ENCODE results near the gene FBXO28. TPM values are rescaled to one million over a fixed set of nuclear protein-coding genes. Genes with fewer than 3 reads are reported as not detected.

FBXO28 gene
- total RNA-seq, 1 donor from 2014 or later = 40.6 TPM

GRCh38 chr1:224095339-224095738 is 18.6 kb upstream of the FBXO28 start:
- Mint-ChIP-seq H3K9me3 (ENCODE audit: unreplicated experiment) (peaks cover 5% of the 10 kb centered on the region), H3K27me3 (ENCODE audit: unreplicated experiment) (no peaks in the 10 kb centered on the region)
- TF ChIP-seq CTCF (IDR thresholded peaks at IDR 0.05; ENCODE audit: unreplicated experiment) = no peak

GRCh38 chr1:224095867-224096266 is 18.0 kb upstream of the FBXO28 start:
- Mint-ChIP-seq H3K9me3 (ENCODE audit: unreplicated experiment) (peaks cover 5% of the 10 kb centered on the region), H3K27ac (ENCODE audit: unreplicated experiment) (no peak overlapping the region), H3K36me3 (ENCODE audit: low read depth, unreplicated experiment) (peaks cover 7% of the 10 kb centered on the region)

More at GRCh38 chr1:224095339-224095738, 18.6 kb upstream of the FBXO28 start:
- Mint-ChIP-seq H3K4me1 (ENCODE audit: unreplicated experiment) (no peaks in the 10 kb centered on the region), H3K4me3 (ENCODE audit: unreplicated experiment) (no peak overlapping the region), H3K27ac (ENCODE audit: unreplicated experiment) (no peak overlapping the region), H3K36me3 (ENCODE audit: low read depth, unreplicated experiment) (peaks cover 7% of the 10 kb centered on the region)
- DNase-seq (ENCODE audit: low spot score) = no peak

DNA sequence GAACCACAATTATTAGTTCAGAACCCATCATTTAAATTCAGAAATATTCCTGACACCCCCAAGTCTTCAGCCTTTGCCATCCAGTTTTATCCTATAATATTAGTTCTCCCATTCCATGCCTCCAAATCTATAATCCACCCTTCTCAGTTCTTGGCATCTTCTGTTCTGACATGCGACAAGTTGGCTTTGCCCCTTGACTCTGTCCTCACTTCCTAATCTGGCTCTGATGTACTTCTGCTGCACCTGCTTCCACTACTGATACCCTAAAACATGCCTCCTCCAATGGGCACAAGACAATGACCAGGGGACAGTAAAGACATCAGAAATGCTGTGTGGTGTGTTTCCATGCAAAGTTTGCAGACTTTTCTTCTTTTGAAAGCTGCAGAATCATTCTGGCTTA is 17.1 kb upstream of the FBXO28 start:
- no peak for DNase-seq (ENCODE audit: low spot score)
- H3K27ac Mint-ChIP-seq (ENCODE audit: unreplicated experiment) = no peak overlapping the region
- no peak for TF ChIP-seq CTCF (IDR thresholded peaks at IDR 0.05; ENCODE audit: unreplicated experiment)

More at GRCh38 chr1:224095867-224096266, 18.0 kb upstream of the FBXO28 start:
- no peak overlapping the region for H3K4me3 Mint-ChIP-seq (ENCODE audit: unreplicated experiment)
- no peaks in the 10 kb centered on the region for H3K27me3 Mint-ChIP-seq (ENCODE audit: unreplicated experiment)
- no peak for TF ChIP-seq CTCF (IDR thresholded peaks at IDR 0.05; ENCODE audit: unreplicated experiment)
- DNase-seq (ENCODE audit: low spot score) = no peak
- H3K4me1 Mint-ChIP-seq (ENCODE audit: unreplicated experiment) = no peaks in the 10 kb centered on the region

GRCh38 chr1:224098007-224098406 is 15.9 kb upstream of the FBXO28 start:
- DNase-seq (ENCODE audit: low spot score) = no peak
- Mint-ChIP-seq H3K27me3 (ENCODE audit: unreplicated experiment) (no peaks in the 10 kb centered on the region), H3K9me3 (ENCODE audit: unreplicated experiment) (peaks cover 5% of the 10 kb centered on the region), H3K36me3 (ENCODE audit: low read depth, unreplicated experiment) (peaks cover 7% of the 10 kb centered on the region), H3K4me1 (ENCODE audit: unreplicated experiment) (no peaks in the 10 kb centered on the region), H3K27ac (ENCODE audit: unreplicated experiment) (no peak overlapping the region), H3K4me3 (ENCODE audit: unreplicated experiment) (no peak overlapping the region)
- TF ChIP-seq CTCF (IDR thresholded peaks at IDR 0.05; ENCODE audit: unreplicated experiment) = no peak

More for the DNA sequence above, 17.1 kb upstream of the FBXO28 start:
- Mint-ChIP-seq H3K36me3 (ENCODE audit: low read depth, unreplicated experiment) (peaks cover 7% of the 10 kb centered on the region), H3K9me3 (ENCODE audit: unreplicated experiment) (peaks cover 5% of the 10 kb centered on the region), H3K4me1 (ENCODE audit: unreplicated experiment) (no peaks in the 10 kb centered on the region), H3K4me3 (ENCODE audit: unreplicated experiment) (no peak overlapping the region), H3K27me3 (ENCODE audit: unreplicated experiment) (no peaks in the 10 kb centered on the region)

- Mint-ChIP-seq H3K27ac (ENCODE audit: unreplicated experiment) (no peak overlapping the region), H3K9me3 (ENCODE audit: unreplicated experiment) (no peaks in the 10 kb centered on the region)
Observed at GRCh38 chr1:224106568-224107281, 7.2 kb upstream of the FBXO28 start.

More at GRCh38 chr1:224106568-224107281, 7.2 kb upstream of the FBXO28 start:
- H3K4me1 Mint-ChIP-seq (ENCODE audit: unreplicated experiment) = peaks cover 4% of the 10 kb centered on the region
- no peaks in the 10 kb centered on the region for H3K36me3 Mint-ChIP-seq (ENCODE audit: low read depth, unreplicated experiment)
- DNase-seq (ENCODE audit: low spot score) = peak; percentile 11
- H3K27me3 Mint-ChIP-seq (ENCODE audit: unreplicated experiment) = no peaks in the 10 kb centered on the region
- H3K4me3 Mint-ChIP-seq (ENCODE audit: unreplicated experiment) = no peak overlapping the region
- TF ChIP-seq CTCF (IDR thresholded peaks at IDR 0.05; ENCODE audit: unreplicated experiment) = no peak
